Ovary (tissue), 9 donors: Measurements from ENCODE around the gene PLXNA4. TPM values are rescaled to one million over a fixed set of nuclear protein-coding genes. Genes with fewer than 3 reads are reported as not detected.

Experiments
- DNase-seq, 5 donors: peaks; one replicate each; pipeline ENCODE4 v3.0.0-alpha.2; 2019 to 2020
- H3K27ac ChIP-seq, 2 donors: fragments of 200-600 bp; one replicate each; pipeline versions ENCODE4 v1.5.1 to v1.8.0; 2019 to 2022
- H3K27me3 ChIP-seq: fragments of 200-600 bp; one replicate; pipeline ENCODE4 v1.8.0; 2022
- H3K36me3 ChIP-seq: fragments of 200-600 bp; sonication (generic); one replicate; pipeline ENCODE4 v1.5.1; 2019
- H3K4me1 ChIP-seq: one replicate; pipeline ENCODE4 v1.8.1; 2013; ENCODE audit warnings: mild to moderate bottlenecking, moderate library complexity; ENCODE audit not compliant: insufficient read depth
- H3K4me3 ChIP-seq: fragments of 200-600 bp; sonication (generic); one replicate; pipeline ENCODE4 v1.5.1; 2017
- H3K9me3 ChIP-seq, 2 donors: fragments of 200-600 bp in 1 of 2; sonication (generic) in 1 of 2; one replicate each; pipeline versions ENCODE4 v1.5.1 to v1.8.1; 2013 to 2019; ENCODE audit warnings: mild to moderate bottlenecking in 1 of 2, moderate library complexity in 1 of 2
- CTCF ChIP-seq, 3 donors: fragments of 450-650 bp in 2 of 3; fragments of 200-600 bp in 1 of 3; IDR thresholded peaks; one replicate each; pipeline versions ENCODE4 v1.5.1 to v1.8.0; 2016 to 2022; ENCODE audit warnings: antibody characterized with exemption in 3 of 3, mild to moderate bottlenecking in 1 of 3
- EP300 ChIP-seq: sonication (generic); formaldehyde crosslinking; IDR thresholded peaks from one replicate; pipeline ENCODE4 v1.6.1; 2017; ENCODE audit warnings: antibody characterized with exemption
- POLR2A ChIP-seq: fragments of 450-650 bp; IDR thresholded peaks from one replicate; pipeline ENCODE4 v1.6.1; 2017; ENCODE audit warnings: antibody characterized with exemption, mild to moderate bottlenecking, moderate library complexity
- WGBS, 3 donors: extraction: QIAGEN DNeasy Blood & Tissue Kit in 1 of 3; methylation state at CpG; one replicate each; pipeline versions ENCODE4 v1.1.5 to v1.1.7; 2013 to 2017; 5-methylcytosine and 5-hydroxymethylcytosine counted together
- intact Hi-C, 4 donors: fragments of 100-400 bp; cut with DNase I; formaldehyde crosslinking; loops; one replicate each; pipeline versions ENCODE4 v1.11.0 to v1.15.1; 2022 to 2023
- polyA plus RNA-seq, 2 donors: library from polyadenylated mRNA; stranded (reverse); fragments of 200-250 nt in 1 of 2; fragments of 350-450 nt in 1 of 2; fragmentation: Illumina TruSeq in 1 of 2; extraction: RNeasy Lipid Tissue Mini Kit (QIAGEN cat#74804) in 1 of 2; gene quantifications; one replicate each; pipeline ENCODE4 v1.2.3, GENCODE V29; 2013 to 2014
- total RNA-seq, 7 donors: library from RNA; depleted of rRNA in 2 of 7; stranded (reverse); fragments of >200 nt in 2 of 7; fragmentation: NEBNext Ultra II Directional in 3 of 7; extraction: Animal tissue kit (Norgen Biotek cat#: 25700) in 3 of 7; gene quantifications; one replicate each; pipeline versions ENCODE4 v1.1.0 to v1.2.4, GENCODE V29; 2016 to 2023
- donor health status: DM: no; HTN: no; CAD: no; lungs with moderate emphysema.
- donor health status: DM: no; HTN: no; CAD: no.
- donor health status: Bipolar disorder and iron deficiency.
- donor health status: DM: yes; HTN: yes; CAD: no.
- donor health status: DM: no; HTN: no; CAD: no.
- donor health status: DM: yes; HTN: yes; CAD: no.

The PLXNA4 gene
- total and polyA plus RNA-seq, 9 donors, result 5.1 to 39.9 (median 11.4) TPM

GRCh38 chr7:132239422-132239994 is 336.8 kb downstream of the PLXNA4 start:
- Histone ChIP-seq H3K27ac (no peak overlapping the region), H3K4me1 (no peaks in the 10 kb centered on the region), H3K36me3 (no peaks in the 10 kb centered on the region), H3K4me3 (no peak overlapping the region), H3K9me3 (no peaks in the 10 kb centered on the region), H3K27me3 (no peaks in the 10 kb centered on the region)
- intact Hi-C loops, result no loop called here
- no peak for TF ChIP-seq EP300
- no peak for TF ChIP-seq POLR2A
- no peak for TF ChIP-seq CTCF (IDR thresholded peaks at IDR 0.05)
- 87 to 93% (median 92%) methylated on average over 5 of the region's 5 CpGs for WGBS, 3 donors
- no peak for DNase-seq

DNA sequence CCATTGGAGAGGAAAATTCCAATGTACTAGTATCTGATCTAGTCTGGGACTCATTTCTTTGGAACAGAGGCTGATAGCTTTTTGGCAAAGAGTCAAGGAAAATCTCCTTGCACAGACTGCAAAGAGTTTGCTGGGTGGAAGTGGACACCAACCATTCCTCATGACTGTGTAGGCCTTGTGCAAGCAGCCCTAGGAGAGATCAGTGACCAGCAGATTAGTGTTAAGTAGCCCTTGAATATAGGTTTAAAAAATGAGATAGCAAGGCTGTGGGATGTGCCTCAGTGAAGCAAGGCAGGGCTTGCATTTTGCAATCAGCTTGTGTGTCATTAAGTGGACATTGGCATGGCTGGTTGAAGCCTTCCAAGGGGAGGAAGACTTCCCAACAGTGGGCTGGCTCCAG is 341.6 kb downstream of the PLXNA4 start:
- Histone ChIP-seq H3K4me3 (no peak overlapping the region), H3K9me3 (no peaks in the 10 kb centered on the region), H3K4me1 (no peaks in the 10 kb centered on the region), H3K27ac (no peak overlapping the region), H3K36me3 (no peaks in the 10 kb centered on the region), H3K27me3 (no peaks in the 10 kb centered on the region)
- intact Hi-C loops, result no loop called here
- DNase-seq, result no peak
- TF ChIP-seq CTCF (IDR thresholded peaks at IDR 0.05), result no peak
- TF ChIP-seq EP300, result no peak
- TF ChIP-seq POLR2A, result no peak

DNA sequence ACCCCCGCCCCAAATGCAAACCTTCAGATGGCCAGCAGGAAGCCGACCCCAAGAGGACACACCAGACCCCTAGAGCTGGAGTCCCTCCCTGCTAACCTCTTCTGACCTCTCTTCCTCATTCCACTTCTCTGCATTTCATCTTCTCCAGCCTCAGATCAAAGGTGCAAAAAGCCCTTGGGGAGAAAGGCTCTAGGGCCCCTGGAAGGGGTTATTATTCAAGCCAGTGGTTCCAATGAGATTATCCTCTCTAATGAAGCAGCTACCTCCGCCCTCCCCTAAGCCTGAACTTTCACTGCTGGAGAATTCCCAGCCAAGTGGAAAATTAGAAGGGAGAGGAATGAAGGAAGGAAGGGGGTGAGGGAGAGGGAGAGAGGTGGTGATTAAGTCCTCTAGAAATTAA is 343.9 kb downstream of the PLXNA4 start:
- intact Hi-C loops, result no loop called here
- Histone ChIP-seq H3K36me3 (no peaks in the 10 kb centered on the region), H3K4me1 (no peaks in the 10 kb centered on the region), H3K27ac (no peak overlapping the region), H3K27me3 (no peaks in the 10 kb centered on the region), H3K4me3 (no peak overlapping the region), H3K9me3 (no peaks in the 10 kb centered on the region)
- 81 to 90% (median 84%) methylated on average over 3 of the region's 3 CpGs for WGBS, 3 donors
- TF ChIP-seq EP300 (no peak), POLR2A (no peak), CTCF (IDR thresholded peaks at IDR 0.05) (no peak)
- no peak for DNase-seq

DNA sequence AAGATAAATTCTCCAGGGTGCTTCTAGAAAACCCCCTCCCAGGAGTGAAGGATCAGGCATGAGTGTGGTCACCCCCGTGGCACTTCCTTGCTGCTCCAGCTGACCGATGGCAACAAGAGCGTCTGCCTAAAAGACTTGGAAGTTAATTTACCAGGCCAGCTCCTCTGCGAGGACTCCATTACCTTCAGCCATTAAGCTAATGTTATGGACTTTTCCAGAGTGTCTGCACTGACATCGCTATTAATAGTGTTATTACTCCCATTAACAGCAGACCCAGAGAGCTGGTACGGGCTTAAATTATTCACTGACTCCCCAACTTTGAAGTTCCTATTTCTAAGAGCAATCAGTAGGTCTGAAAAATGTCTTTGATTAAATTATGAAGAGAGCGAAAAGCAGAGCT is 345.8 kb downstream of the PLXNA4 start:
- no peak overlapping the region for H3K4me3 ChIP-seq
- no peaks in the 10 kb centered on the region for H3K36me3 ChIP-seq
- no peaks in the 10 kb centered on the region for H3K9me3 ChIP-seq
- 86 to 88% (median 87%) methylated on average over 7 of the region's 7 CpGs for WGBS, 3 donors
- H3K27ac ChIP-seq, result no peak overlapping the region
- H3K27me3 ChIP-seq, result no peaks in the 10 kb centered on the region
- intact Hi-C loops, result no loop called here
- H3K4me1 ChIP-seq, result no peaks in the 10 kb centered on the region
- TF ChIP-seq CTCF (IDR thresholded peaks at IDR 0.05) (no peak), POLR2A (no peak), EP300 (no peak)
- no peak for DNase-seq
